ENCODE measurements around the gene FITM1. TPM values are rescaled to one million over a fixed set of nuclear protein-coding genes. Genes with fewer than 3 reads are reported as not detected.

FITM1 gene
- total RNA-seq, 2 experiments from 2014 or later = 1.5 to 1.7 TPM

GRCh38 chr14:24165785-24166184 is 35.3 kb downstream of the FITM1 start:
- no peak for ATAC-seq (ENCODE audit: poor library complexity)
- H3K4me1 Mint-ChIP-seq (ENCODE audit: low read depth) = peaks cover 64% of the 10 kb centered on the region
- no peaks in the 10 kb centered on the region for H3K9me3 ChIP-seq (ENCODE audit: control insufficient read depth in 1 of 2, insufficient read depth in 1 of 2, low read length in 2 of 2)
- H3K4me3 ChIP-seq (ENCODE audit: low read length) = no peak overlapping the region
- ChIA-PET POLR2A (interaction anchor here (0.8 to 2.6 kb wide), 6 partner anchors 19 to 51 kb away, joined by 3 to 11 read pairs (median 5); partner anchors contain the start of genes DCAF11, EMC9, IPO4 and NRL), CTCF (no interaction called here)
- H3K9me3 Mint-ChIP-seq = no peaks in the 10 kb centered on the region
- peak overlapping the region; percentile 95 for H3K4me3 Mint-ChIP-seq
- peak overlapping the region; percentile 76 for H3K27ac Mint-ChIP-seq
- no peak overlapping the region for H3K27ac ChIP-seq (ENCODE audit: low read depth in 1 of 2, low read length in 2 of 2)
- peaks cover 45% of the 10 kb centered on the region for H3K4me1 ChIP-seq (ENCODE audit: insufficient read depth, low read length)
- DNase-seq = no peak
- intact Hi-C loops (cut with DNase I, micrococcal nuclease) = loop anchor here in 1 of 2 experiments (2.0 kb wide), 1 partner anchor 21 kb away; no protein-coding TSS in a partner anchor
- H3K27me3 ChIP-seq (ENCODE audit: control insufficient read depth in 1 of 2, insufficient read depth in 2 of 2, low read length in 2 of 2) = no peaks in the 10 kb centered on the region
- no peak for TF ChIP-seq CTCF (IDR thresholded peaks at IDR 0.05)
- H3K36me3 ChIP-seq (ENCODE audit: insufficient read depth, low read length) = peaks cover 65% of the 10 kb centered on the region
- H3K36me3 Mint-ChIP-seq (ENCODE audit: low read depth) = peaks cover 80% of the 10 kb centered on the region
- H3K27me3 Mint-ChIP-seq = no peaks in the 10 kb centered on the region

- Mint-ChIP-seq H3K4me1 (ENCODE audit: low read depth) (peaks cover 52% of the 10 kb centered on the region), H3K9me3 (no peaks in the 10 kb centered on the region), H3K4me3 (no peak overlapping the region), H3K36me3 (ENCODE audit: low read depth) (peaks cover 69% of the 10 kb centered on the region), H3K27me3 (no peaks in the 10 kb centered on the region), H3K27ac (peak overlapping the region; percentile 76)
- no peak for TF ChIP-seq CTCF (IDR thresholded peaks at IDR 0.05)
- no peak for ATAC-seq (ENCODE audit: poor library complexity)
- H3K36me3 ChIP-seq (ENCODE audit: insufficient read depth, low read length) = peaks cover 63% of the 10 kb centered on the region
- no peak overlapping the region for H3K27ac ChIP-seq (ENCODE audit: low read depth in 1 of 2, low read length in 2 of 2)
- ChIA-PET CTCF (no interaction called here), POLR2A (no interaction called here)
- H3K27me3 ChIP-seq (ENCODE audit: control insufficient read depth in 1 of 2, insufficient read depth in 2 of 2, low read length in 2 of 2) = no peaks in the 10 kb centered on the region
- intact Hi-C loops (cut with DNase I, micrococcal nuclease) = no loop called here
- no peak for DNase-seq
- H3K9me3 ChIP-seq (ENCODE audit: control insufficient read depth in 1 of 2, insufficient read depth in 1 of 2, low read length in 2 of 2) = no peaks in the 10 kb centered on the region
- H3K4me1 ChIP-seq (ENCODE audit: insufficient read depth, low read length) = peaks cover 52% of the 10 kb centered on the region
- H3K4me3 ChIP-seq (ENCODE audit: low read length) = no peak overlapping the region
Measured at GRCh38 chr14:24167469-24168114, 37.1 kb downstream of the FITM1 start.

- H3K36me3 Mint-ChIP-seq (ENCODE audit: low read depth) = peaks cover 55% of the 10 kb centered on the region
- POLR2A ChIA-PET = interaction anchor here (0.6 to 5.4 kb wide), 12 partner anchors 10 to 620 kb away, joined by 3 to 53 read pairs (median 6); partner anchors contain the start of genes DCAF11, EMC9, IPO4 and IRF9
- peaks cover 21% of the 10 kb centered on the region for H3K4me1 ChIP-seq (ENCODE audit: insufficient read depth, low read length)
- DNase-seq (peak; percentile 54 to 85 (median 70)), ATAC-seq (ENCODE audit: poor library complexity) (peak; percentile 83)
- peak within 1 kb of the TSS; percentile 29 to 44 for H3K27ac ChIP-seq (ENCODE audit: low read depth in 1 of 2, low read length in 2 of 2)
- H3K4me1 Mint-ChIP-seq (ENCODE audit: low read depth) = peaks cover 42% of the 10 kb centered on the region
- peaks cover 37% of the 10 kb centered on the region for H3K36me3 ChIP-seq (ENCODE audit: insufficient read depth, low read length)
- H3K9me3 ChIP-seq (ENCODE audit: control insufficient read depth in 1 of 2, insufficient read depth in 1 of 2, low read length in 2 of 2) = no peaks in the 10 kb centered on the region
- peak within 1 kb of the TSS; percentile 89 for H3K4me3 Mint-ChIP-seq
- CTCF ChIA-PET = interaction anchor here (0.6 to 1.8 kb wide), 3 partner anchors 10 to 1114 kb away, joined by 3 to 9 read pairs (median 6); partner anchors contain the start of gene IRF9
- H3K4me3 ChIP-seq (ENCODE audit: low read length) = peak within 1 kb of the TSS; percentile 56
- intact Hi-C loops (cut with DNase I, micrococcal nuclease) = no loop called here
- no peak for TF ChIP-seq CTCF (IDR thresholded peaks at IDR 0.05)
- H3K27me3 ChIP-seq (ENCODE audit: control insufficient read depth in 1 of 2, insufficient read depth in 2 of 2, low read length in 2 of 2) = no peaks in the 10 kb centered on the region
- no peaks in the 10 kb centered on the region for H3K9me3 Mint-ChIP-seq
- H3K27ac Mint-ChIP-seq = peak within 1 kb of the TSS; percentile 79
- no peaks in the 10 kb centered on the region for H3K27me3 Mint-ChIP-seq
Measured at GRCh38 chr14:24171422-24172260, 41.2 kb downstream of the FITM1 start, which contains the start of gene REC8. TSS of gene REC8 (plus strand) at chr14:24172080. CDS start at chr14:24172553, 473 bp downstream.
